Activated CD4-positive, alpha-beta T cell treated with anti-CD3 and anti-CD28 coated beads, Interleukin-2, amount 10 ng/mL, durations not matched to agents 24 days and 14 days (primary cell): ENCODE results near the gene FBXO15. TPM values are rescaled to one million over a fixed set of nuclear protein-coding genes. Genes with fewer than 3 reads are reported as not detected.
A peak's percentile ranks its signal among the peaks of the same experiment; 100 is the strongest.

Experiments
- DNase-seq: peaks from one replicate; pipeline ENCODE4 v3.0.0; 2022
- H3K27ac Mint-ChIP-seq: one replicate; pipeline ENCODE4 v1.8.0; 2022; ENCODE audit warnings: mild to moderate bottlenecking, mixed read lengths
- H3K27me3 Mint-ChIP-seq: one replicate; pipeline ENCODE4 v1.8.0; 2022; ENCODE audit warnings: mixed read lengths
- H3K36me3 Mint-ChIP-seq: one replicate; pipeline ENCODE4 v1.8.0; 2022; ENCODE audit warnings: low read depth, mild to moderate bottlenecking, mixed read lengths
- H3K4me1 Mint-ChIP-seq: one replicate; pipeline ENCODE4 v1.8.0; 2021; ENCODE audit warnings: mixed read lengths
- H3K4me3 Mint-ChIP-seq: one replicate; pipeline ENCODE4 v1.8.0; 2022; ENCODE audit warnings: mild to moderate bottlenecking, moderate library complexity, mixed read lengths
- H3K9me3 Mint-ChIP-seq: one replicate; pipeline ENCODE4 v1.8.0; 2021; ENCODE audit warnings: mixed read lengths
- intact Hi-C: fragments of 100-400 bp; cut with micrococcal nuclease; formaldehyde crosslinking; loops from one replicate; pipeline ENCODE4 v1.15.1; 2023
- total RNA-seq: library from RNA; stranded (reverse); gene quantifications from 2 replicates; pipeline ENCODE4 v1.2.3, GENCODE V29; 2022

The FBXO15 gene
- total RNA-seq, 1 donor from 2014 or later = 1.3 TPM

DNA sequence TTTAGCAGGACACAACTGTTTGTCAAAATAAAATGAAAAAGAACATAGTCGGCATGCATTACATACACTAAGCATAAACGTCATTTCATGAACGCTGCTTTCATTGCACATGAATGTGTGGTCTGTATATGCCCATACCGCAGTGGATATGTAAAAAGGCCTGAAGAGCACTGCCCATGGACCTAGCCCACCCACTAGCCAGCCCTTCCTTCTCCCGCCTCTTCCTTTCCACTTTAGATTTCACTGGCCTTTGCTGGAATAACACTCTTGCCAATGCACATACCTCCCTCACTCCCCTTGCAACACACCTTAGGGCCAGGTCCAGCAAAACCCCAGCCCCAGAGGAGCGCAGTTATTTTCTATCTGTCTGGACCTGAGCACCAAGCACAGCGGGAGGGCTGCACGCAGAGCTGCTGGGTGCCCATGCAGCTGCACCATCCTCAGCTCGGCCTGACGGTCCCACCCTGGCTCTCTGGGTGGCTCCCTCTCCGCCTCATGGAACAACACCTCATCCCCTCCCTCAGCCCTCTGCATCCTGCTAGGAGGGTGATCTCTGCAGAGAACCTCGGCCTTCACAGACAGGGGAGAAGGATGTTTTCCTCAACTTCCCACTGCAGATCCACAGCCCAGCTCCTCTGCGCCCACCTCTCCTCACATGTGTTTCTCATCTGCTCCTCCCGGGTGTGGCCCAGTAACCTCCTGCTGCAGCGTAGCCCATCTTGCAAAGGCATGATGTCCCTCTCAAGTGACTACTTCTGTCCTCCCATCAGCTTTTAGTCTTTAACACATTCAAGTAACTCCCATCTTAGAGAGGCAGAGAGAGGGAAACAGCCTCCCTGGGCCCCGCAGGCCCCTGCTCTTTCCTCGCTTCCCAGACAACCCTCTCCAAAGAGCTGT lies 72.7 kb downstream of the FBXO15 start:
- DNase-seq = no peak
- Mint-ChIP-seq H3K4me1 (no peaks in the 10 kb centered on the region), H3K27me3 (peaks cover 12% of the 10 kb centered on the region), H3K36me3 (no peaks in the 10 kb centered on the region), H3K4me3 (no peak overlapping the region), H3K9me3 (no peaks in the 10 kb centered on the region), H3K27ac (no peak overlapping the region)
- intact Hi-C loops = no loop called here

DNA sequence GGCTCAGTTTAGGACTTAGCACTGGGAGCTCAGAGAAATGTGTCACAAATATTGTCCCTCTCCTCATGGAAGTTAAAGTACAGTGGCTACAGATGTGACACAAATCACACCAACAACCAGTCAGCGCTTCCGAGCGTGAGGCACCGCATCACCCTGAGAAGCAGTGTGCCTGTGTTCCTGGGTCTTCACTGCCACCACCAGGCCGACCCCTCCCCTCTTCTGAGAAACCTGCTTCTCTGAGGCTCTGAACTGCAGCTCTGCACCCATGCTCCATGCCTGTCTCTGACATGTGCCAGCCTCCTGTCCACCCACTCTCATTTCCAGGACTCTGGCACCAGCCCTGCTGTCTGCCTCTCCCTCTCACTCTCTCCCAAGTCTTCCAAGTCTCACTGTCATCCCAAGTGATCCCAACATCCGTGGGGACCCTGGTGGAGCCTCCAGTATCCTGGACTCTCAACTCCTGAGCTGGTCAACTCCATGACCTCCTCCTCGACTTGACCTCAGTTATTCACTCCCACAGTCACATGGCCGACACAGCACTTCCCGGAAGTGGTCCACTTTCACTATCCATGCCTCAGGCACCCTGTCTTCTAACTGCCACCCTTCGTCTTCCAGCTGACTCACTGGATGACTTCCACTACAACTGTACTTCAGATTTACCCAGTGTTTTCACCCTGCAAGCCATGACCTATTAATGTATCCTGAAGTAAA lies 73.5 kb downstream of the FBXO15 start:
- intact Hi-C loops = no loop called here
- Mint-ChIP-seq H3K27me3 (peaks cover 12% of the 10 kb centered on the region), H3K4me3 (no peak overlapping the region), H3K4me1 (no peaks in the 10 kb centered on the region), H3K9me3 (no peaks in the 10 kb centered on the region), H3K36me3 (no peaks in the 10 kb centered on the region), H3K27ac (no peak overlapping the region)
- no peak for DNase-seq

DNA sequence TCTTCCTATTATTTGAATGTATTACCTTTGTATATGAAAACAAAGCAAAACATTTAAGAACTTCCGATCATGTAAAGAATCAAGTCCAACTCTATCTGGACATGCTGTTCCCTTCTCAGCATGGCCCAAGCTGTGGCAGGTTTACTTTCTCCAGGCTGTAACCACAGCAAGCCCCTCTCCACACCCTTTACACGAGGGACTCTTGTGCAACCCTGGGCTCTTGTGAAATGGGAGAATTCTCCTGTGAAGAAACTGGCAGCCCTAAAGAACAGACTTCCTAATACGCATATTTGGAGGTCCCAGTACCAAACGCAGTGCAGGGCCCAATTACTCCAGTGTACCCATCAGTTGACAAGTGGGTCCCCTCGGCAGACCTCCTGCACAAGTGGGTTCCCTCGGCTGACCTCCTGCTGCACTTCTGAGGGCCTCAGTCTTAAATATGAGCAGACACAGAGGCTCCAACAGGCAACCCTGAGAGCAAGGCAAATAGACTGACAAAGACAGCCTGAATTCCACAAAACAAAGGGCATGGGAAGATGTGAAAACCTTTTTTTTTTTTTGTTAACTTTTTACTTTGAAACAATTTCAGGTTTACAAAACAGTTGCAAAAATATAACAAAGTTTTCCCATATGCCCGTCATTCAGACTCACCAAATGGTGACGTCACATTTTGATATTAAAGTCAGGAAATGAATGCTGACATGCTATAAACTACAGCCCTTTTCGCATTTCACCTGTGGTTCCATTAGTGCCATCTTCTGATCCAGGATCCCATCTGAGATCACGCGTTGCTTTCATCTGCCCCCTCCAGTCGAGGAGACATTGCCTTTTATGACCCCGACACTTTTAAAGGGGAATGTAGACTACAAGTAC lies 78.2 kb downstream of the FBXO15 start:
- peaks cover 25% of the 10 kb centered on the region for H3K4me1 Mint-ChIP-seq
- no peak overlapping the region for H3K4me3 Mint-ChIP-seq
- peaks cover 12% of the 10 kb centered on the region for H3K27me3 Mint-ChIP-seq
- H3K9me3 Mint-ChIP-seq = no peaks in the 10 kb centered on the region
- intact Hi-C loops = no loop called here
- H3K27ac Mint-ChIP-seq = no peak overlapping the region
- H3K36me3 Mint-ChIP-seq = no peaks in the 10 kb centered on the region
- no peak for DNase-seq

DNA sequence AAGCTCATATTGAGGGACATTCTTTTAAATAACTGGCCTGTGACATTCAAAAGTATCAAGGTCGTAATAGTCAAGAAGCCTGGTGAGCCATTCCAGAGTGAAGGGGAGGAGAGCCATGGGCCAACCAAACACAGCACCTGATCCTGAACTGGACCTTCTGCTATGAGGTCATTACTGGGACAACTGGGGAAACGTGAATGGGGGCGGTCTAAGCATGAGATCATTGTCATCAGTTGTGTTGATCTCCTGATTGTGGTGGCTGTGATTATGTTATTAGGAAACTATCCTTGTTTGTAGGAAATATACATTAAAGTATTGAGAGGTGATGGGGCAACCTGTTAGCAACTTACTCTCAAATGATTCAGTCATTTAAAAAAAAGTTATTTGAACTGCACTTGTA lies 79.3 kb downstream of the FBXO15 start:
- intact Hi-C loops = no loop called here

DNA sequence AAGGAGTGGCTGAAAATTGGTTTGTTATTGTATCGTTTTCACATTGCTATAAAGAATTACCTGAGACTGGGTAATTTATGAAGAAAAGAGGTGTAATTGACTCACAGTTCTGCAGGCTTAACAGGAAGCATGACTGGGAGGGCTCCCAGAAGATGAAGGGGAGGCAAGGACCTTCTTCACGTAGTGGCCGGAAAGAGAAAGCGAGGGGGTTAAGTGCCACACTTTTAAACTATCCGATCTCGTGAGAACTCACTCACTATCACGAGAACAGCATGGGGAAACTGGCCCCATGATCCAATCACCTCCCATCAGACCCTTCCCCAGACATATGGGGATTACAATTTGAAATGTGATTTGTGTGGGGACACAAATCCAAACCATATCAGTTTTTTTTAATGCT lies 81.6 kb downstream of the FBXO15 start:
- Mint-ChIP-seq H3K36me3 (no peaks in the 10 kb centered on the region), H3K4me1 (peaks cover 48% of the 10 kb centered on the region), H3K27ac (peak overlapping the region; percentile 84), H3K9me3 (no peaks in the 10 kb centered on the region), H3K4me3 (peak overlapping the region; percentile 82), H3K27me3 (peaks cover 3% of the 10 kb centered on the region)
- intact Hi-C loops = no loop called here
- peak; percentile 77 for DNase-seq

More for the DNA sequence above, 79.3 kb downstream of the FBXO15 start:
- Mint-ChIP-seq H3K36me3 (no peaks in the 10 kb centered on the region), H3K4me1 (peaks cover 36% of the 10 kb centered on the region), H3K27me3 (peaks cover 12% of the 10 kb centered on the region), H3K9me3 (no peaks in the 10 kb centered on the region), H3K4me3 (no peak overlapping the region), H3K27ac (no peak overlapping the region)
- no peak for DNase-seq

DNA sequence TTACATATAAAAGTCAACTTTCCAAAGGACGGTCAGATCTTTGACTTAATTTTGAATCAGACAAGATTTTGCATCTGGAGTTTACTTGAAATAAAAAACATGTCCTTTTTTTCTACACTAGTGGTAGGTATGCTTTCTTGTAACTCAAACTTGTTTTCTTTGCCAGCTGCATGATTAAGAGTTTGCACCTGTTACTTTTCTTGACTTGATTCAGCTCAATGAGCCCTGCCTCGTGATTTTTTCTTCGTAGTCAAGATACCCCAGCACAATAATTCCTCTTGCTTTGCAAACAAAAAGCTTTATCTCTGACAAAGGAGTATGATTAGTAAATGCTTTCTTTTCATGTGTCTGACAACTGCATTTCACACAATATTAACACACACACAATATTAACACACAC lies 82.3 kb downstream of the FBXO15 start:
- Mint-ChIP-seq H3K4me1 (peaks cover 48% of the 10 kb centered on the region), H3K9me3 (no peaks in the 10 kb centered on the region), H3K27ac (peak overlapping the region; percentile 84), H3K27me3 (no peaks in the 10 kb centered on the region), H3K36me3 (no peaks in the 10 kb centered on the region), H3K4me3 (peak overlapping the region; percentile 82)
- intact Hi-C loops = loop anchor here (2.0 kb wide), 1 partner anchor 83 kb away; the partner anchor contains the start of gene TIMM21
- peak; percentile 60 for DNase-seq

DNA sequence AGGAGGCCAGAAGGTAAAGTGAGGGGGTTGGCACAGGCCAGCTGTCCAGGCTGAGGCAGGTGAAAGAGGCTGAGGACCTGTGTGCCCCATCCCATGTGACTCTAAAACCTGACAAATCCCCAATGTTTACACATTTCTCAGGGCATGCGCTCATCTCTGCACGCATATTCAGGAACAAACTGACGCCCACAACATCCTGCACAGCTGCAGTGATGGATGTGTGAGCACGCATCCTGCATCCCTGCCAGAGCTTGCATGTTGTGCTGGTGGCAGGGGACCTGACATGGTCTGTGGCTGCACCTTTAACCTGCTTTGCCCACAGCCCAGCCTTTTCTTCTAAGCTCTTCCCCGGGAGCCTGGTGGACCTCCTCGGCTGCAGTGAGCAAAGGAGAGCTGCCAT lies 83.1 kb downstream of the FBXO15 start:
- Mint-ChIP-seq H3K4me3 (peak overlapping the region; percentile 82), H3K9me3 (no peaks in the 10 kb centered on the region), H3K27ac (peak overlapping the region; percentile 84), H3K27me3 (no peaks in the 10 kb centered on the region), H3K4me1 (peaks cover 48% of the 10 kb centered on the region), H3K36me3 (peaks cover 4% of the 10 kb centered on the region)
- intact Hi-C loops = loop anchor here (2.0 to 5.0 kb wide), 3 partner anchors 84 to 533 kb away; partner anchors contain the start of genes CNDP2, TIMM21 and ZNF407
- DNase-seq = peak; percentile 89

DNA sequence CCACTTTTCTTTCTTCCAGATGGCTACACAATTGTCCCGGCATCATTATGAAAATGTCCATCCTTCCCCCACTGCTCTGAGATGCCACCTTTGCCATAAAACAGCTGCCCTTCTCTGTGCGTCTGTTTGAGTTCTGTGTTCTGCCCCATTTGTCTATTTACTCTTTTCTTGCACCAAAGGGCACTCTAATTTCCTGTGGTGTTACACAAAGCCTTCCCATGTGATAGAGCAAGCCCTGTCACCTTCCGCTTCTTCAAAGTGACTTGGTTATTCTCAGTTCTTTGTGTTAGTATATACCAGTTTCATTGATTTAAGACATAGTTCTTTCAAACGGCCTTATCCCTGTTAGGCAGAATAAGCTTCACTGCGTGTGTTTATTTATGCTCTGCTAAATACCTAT lies 84.1 kb downstream of the FBXO15 start:
- Mint-ChIP-seq H3K27ac (peak overlapping the region; percentile 84), H3K4me3 (peak overlapping the region; percentile 82), H3K9me3 (no peaks in the 10 kb centered on the region), H3K36me3 (peaks cover 9% of the 10 kb centered on the region), H3K4me1 (peaks cover 48% of the 10 kb centered on the region), H3K27me3 (no peaks in the 10 kb centered on the region)
- intact Hi-C loops = loop anchor here (1.0 to 5.0 kb wide), 5 partner anchors 20 to 534 kb away; partner anchors contain the start of genes CNDP2 and ZNF407
- DNase-seq = no peak

DNA sequence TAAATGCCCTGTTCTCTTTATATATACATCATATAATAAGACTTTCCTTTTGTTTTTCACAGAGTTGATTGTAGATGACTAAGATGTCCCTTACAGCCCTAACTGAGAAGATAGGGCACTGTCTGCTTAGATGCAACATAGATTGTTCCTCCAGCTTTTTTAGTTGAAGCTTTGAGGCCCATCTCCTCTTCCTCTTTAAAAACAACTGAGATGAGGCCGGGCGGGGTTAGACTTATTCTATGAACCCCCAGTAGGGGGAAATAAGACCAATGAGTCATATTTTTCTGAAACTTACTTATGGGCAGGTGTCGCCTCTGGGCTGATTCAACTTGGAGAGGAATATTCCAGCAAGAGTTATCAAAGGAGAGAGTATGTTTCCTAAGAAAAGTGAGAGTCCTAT lies 84.6 kb downstream of the FBXO15 start:
- peak overlapping the region; percentile 82 for H3K4me3 Mint-ChIP-seq
- peak; percentile 83 for DNase-seq
- H3K9me3 Mint-ChIP-seq = no peaks in the 10 kb centered on the region
- H3K4me1 Mint-ChIP-seq = peaks cover 48% of the 10 kb centered on the region
- H3K36me3 Mint-ChIP-seq = peaks cover 13% of the 10 kb centered on the region
- intact Hi-C loops = loop anchor here (1.0 to 5.0 kb wide), 5 partner anchors 20 to 534 kb away; partner anchors contain the start of genes CNDP2 and ZNF407
- H3K27me3 Mint-ChIP-seq = no peaks in the 10 kb centered on the region
- peak overlapping the region; percentile 84 for H3K27ac Mint-ChIP-seq

DNA sequence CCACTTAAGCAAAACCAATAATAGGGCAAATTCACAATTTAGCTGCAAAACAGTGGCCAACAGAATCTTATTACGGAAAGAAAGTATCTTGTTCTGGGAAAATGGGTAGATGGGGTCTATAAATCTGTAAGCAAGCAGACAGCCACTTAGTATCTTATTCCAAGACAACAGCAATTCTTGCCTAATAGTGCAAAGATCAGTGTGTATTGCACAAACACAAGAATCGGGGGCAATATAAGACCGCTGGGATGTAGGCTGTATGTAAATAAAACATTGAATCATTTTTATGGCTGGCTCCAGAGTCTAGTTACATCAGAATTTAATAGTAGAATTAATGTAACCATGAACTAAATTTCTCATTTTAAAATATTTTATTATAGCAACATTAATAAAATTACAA lies 85.6 kb downstream of the FBXO15 start:
- Mint-ChIP-seq H3K4me1 (peaks cover 48% of the 10 kb centered on the region), H3K9me3 (peaks cover 5% of the 10 kb centered on the region), H3K36me3 (peaks cover 23% of the 10 kb centered on the region), H3K27ac (peak overlapping the region; percentile 30), H3K27me3 (no peaks in the 10 kb centered on the region), H3K4me3 (no peak overlapping the region)
- intact Hi-C loops = loop anchor here (5.0 kb wide), 2 partner anchors 435 to 535 kb away; partner anchors contain the start of genes CNDP2 and ZNF407
- no peak for DNase-seq

DNA sequence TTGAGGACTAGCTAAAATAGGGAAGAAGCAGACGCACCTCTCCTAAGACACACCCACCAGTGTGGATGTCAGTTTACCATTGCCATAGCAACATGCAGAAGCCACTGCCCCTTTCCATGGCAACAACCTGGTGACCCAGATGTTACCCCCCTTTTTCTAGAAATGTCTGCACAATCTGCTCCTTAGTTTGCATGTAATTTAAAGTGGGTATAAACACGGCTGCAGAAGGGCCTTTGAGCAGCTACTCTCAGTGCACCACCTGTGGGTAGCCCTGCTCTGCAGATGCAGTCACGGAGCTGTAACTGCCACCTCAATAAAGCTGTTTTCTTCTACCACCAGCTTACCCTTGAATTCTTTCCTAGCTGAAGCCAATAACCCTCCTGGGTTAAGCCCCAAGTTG lies 87.1 kb downstream of the FBXO15 start:
- Mint-ChIP-seq H3K27ac (no peak overlapping the region), H3K27me3 (no peaks in the 10 kb centered on the region), H3K9me3 (peaks cover 11% of the 10 kb centered on the region), H3K4me3 (no peak overlapping the region), H3K4me1 (peaks cover 37% of the 10 kb centered on the region), H3K36me3 (peaks cover 32% of the 10 kb centered on the region)
- no peak for DNase-seq
- intact Hi-C loops = loop anchor here (5.0 kb wide), 2 partner anchors 437 to 537 kb away; partner anchors contain the start of genes CNDP2 and ZNF407

DNA sequence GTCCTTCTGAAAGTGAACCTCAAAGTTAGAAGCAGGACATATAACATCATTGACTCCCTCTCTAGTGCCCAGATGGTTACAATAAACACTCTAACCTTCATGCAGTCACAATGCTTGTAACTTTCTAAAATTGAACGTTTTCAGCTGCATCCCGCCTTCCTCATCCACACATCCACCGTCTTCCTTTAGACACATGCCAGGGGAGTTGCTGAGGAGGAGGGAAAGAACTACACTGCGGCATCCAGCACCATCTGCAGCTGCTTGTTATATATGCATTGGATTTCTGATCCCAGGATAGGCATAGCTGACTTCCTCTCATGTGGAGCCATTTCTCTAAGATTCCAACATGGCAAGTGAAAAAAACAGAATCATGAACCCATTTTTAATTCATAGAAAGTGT lies 96.8 kb downstream of the FBXO15 start:
- Mint-ChIP-seq H3K36me3 (peaks cover 15% of the 10 kb centered on the region), H3K4me1 (peaks cover 1% of the 10 kb centered on the region), H3K4me3 (no peak overlapping the region), H3K27ac (no peak overlapping the region), H3K27me3 (no peaks in the 10 kb centered on the region), H3K9me3 (peaks cover 15% of the 10 kb centered on the region)
- peak; percentile 29 for DNase-seq
- intact Hi-C loops = no loop called here
